SK-N-MC (cell line): ENCODE results near the gene WDR27.

Experiments used
- EZH2 ChIP-seq: fragments of 200-600 bp; sonication (generic); IDR thresholded peaks from one replicate; pipeline ENCODE4 v1.6.1; 2017; ENCODE audit warnings: antibody characterized with exemption
- FOXP2 ChIP-seq: optimal IDR thresholded peaks from 2 replicates; pipeline ENCODE3; 2011; ENCODE audit warnings: mild to moderate bottlenecking, moderate library complexity; ENCODE audit not compliant: insufficient read depth; ENCODE audit errors: extremely low read length, control extremely low read depth
- POLR2AphosphoS5 ChIP-seq: IDR thresholded peaks from 2 replicates; pipeline ENCODE4 v1.6.1; 2012; ENCODE audit warnings: mild to moderate bottlenecking, low read depth, low read length, borderline replicate concordance

DNA sequence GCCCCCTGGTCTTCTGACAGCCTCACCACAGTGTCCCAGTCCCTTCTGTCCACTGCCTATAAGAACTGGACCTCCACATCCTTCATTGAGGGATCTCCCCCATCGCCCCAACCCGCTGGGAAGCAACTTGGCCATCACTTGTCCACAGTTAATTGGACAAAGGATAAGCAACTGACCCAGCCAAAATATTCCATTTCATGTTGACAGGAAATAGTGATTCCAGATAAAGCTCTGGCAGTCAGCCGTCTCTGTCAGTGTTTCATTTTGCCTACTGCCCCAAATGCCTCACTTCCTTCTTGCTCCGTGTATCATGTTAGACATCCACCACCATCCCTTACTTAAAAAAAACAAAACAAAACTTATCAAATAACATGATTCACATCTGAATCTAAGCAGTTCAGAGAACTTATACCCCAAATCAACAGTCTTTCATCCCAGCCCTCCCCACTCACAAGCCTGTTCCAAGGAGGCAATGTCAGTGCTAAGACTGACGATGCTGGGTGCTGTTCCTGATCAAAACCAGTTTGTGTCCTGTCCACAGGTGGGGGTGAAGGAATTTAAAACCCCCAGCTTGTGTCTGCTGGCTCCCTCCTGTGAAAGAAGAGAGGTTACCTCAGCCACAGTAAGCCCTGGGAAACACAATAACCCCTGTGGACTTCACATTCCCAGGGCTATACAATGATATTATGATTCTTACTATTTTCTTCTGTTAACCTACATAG, 162.5 kb downstream of the WDR27 start:
- TF ChIP-seq EZH2: no peak
- TF ChIP-seq POLR2AphosphoS5: no peak
- TF ChIP-seq FOXP2: no peak
